Common myeloid progenitor, CD34-positive (primary cell): Measurements from ENCODE around the gene ELAVL3.

ENCODE experiments used
- CTCF ChIA-PET: fragments of 350-600 bp; sonication (Branson Sonifier 250); formaldehyde crosslinking; loops from one replicate; lab custom pipeline; 2021; ENCODE audit warnings: antibody characterized with exemption; lab: Charles Lee
- POLR2A ChIA-PET: fragments of 350-600 bp; sonication (Branson Sonifier 250); formaldehyde crosslinking; loops from one replicate; lab custom pipeline; 2021; ENCODE audit warnings: antibody characterized with exemption; lab: Charles Lee
- DNase-seq, 3 donors: peaks; one replicate each; pipeline versions ENCODE4 v3.0.0 to v3.0.0-alpha.2; 2013
- H3K27ac ChIP-seq, 2 experiments: 1 replicate in 1 of 2; 2 replicates in 1 of 2; pipeline ENCODE4 v1.7.0; 2013; ENCODE audit warnings: inconsistent platforms in 2 of 2, low read length in 2 of 2, mild to moderate bottlenecking in 2 of 2, low read depth in 1 of 2, moderate library complexity in 1 of 2; ENCODE audit not compliant: severe bottlenecking in 2 of 2, insufficient read depth in 1 of 2, poor library complexity in 1 of 2
- H3K27me3 ChIP-seq, 5 experiments: replicated peaks in 2 of 5; 1 replicate in 3 of 5; 2 replicates in 2 of 5; pipeline versions ENCODE4 v1.6.1 to v1.7.0; 2013; ENCODE audit warnings: low read length in 4 of 5, mild to moderate bottlenecking in 2 of 5, moderate library complexity in 2 of 5, inconsistent platforms in 1 of 5; ENCODE audit not compliant: insufficient read depth in 5 of 5, control insufficient read depth in 4 of 5
- H3K36me3 ChIP-seq, 4 experiments: 1 replicate in 2 of 4; 2 replicates in 2 of 4; pipeline versions ENCODE4 v1.6.1 to v1.7.0; 2013; ENCODE audit warnings: low read length in 3 of 4, control low read depth in 1 of 4, mild to moderate bottlenecking in 1 of 4; ENCODE audit not compliant: control insufficient read depth in 4 of 4, insufficient read depth in 4 of 4
- H3K4me1 ChIP-seq, 4 experiments: 1 replicate in 3 of 4; 2 replicates in 1 of 4; pipeline versions ENCODE4 v1.6.1 to v1.7.1; 2013; ENCODE audit warnings: low read length in 3 of 4, mild to moderate bottlenecking in 3 of 4, control low read depth in 1 of 4, inconsistent platforms in 1 of 4, moderate library complexity in 1 of 4; ENCODE audit not compliant: control insufficient read depth in 4 of 4, insufficient read depth in 4 of 4; ENCODE audit errors: control extremely low read depth in 1 of 4
- H3K4me3 ChIP-seq, 7 experiments: 1 replicate in 4 of 7; 2 replicates in 3 of 7; pipeline versions ENCODE4 v1.5.1 to v1.7.0; 2013; ENCODE audit warnings: mild to moderate bottlenecking in 7 of 7, low read length in 6 of 7, moderate library complexity in 6 of 7, inconsistent platforms in 2 of 7, low read depth in 2 of 7, control low read depth in 1 of 7; ENCODE audit not compliant: insufficient read depth in 4 of 7, control insufficient read depth in 1 of 7; ENCODE audit errors: extremely low read depth in 1 of 7
- H3K9me3 ChIP-seq, 5 experiments: 1 replicate in 4 of 5; 2 replicates in 1 of 5; pipeline versions ENCODE4 v1.6.1 to v1.7.1; 2013; ENCODE audit warnings: low read length in 4 of 5, mild to moderate bottlenecking in 2 of 5, inconsistent platforms in 1 of 5, low read depth in 1 of 5, moderate library complexity in 1 of 5; ENCODE audit not compliant: control insufficient read depth in 4 of 5, insufficient read depth in 2 of 5; ENCODE audit errors: control extremely low read depth in 1 of 5
- whole genome bisulfite sequencing: methylation state at CpG from one replicate; pipeline ENCODE4 v1.1.5; 2013; ENCODE audit not compliant: insufficient coverage; 5-methylcytosine and 5-hydroxymethylcytosine counted together

The ELAVL3 gene

DNA sequence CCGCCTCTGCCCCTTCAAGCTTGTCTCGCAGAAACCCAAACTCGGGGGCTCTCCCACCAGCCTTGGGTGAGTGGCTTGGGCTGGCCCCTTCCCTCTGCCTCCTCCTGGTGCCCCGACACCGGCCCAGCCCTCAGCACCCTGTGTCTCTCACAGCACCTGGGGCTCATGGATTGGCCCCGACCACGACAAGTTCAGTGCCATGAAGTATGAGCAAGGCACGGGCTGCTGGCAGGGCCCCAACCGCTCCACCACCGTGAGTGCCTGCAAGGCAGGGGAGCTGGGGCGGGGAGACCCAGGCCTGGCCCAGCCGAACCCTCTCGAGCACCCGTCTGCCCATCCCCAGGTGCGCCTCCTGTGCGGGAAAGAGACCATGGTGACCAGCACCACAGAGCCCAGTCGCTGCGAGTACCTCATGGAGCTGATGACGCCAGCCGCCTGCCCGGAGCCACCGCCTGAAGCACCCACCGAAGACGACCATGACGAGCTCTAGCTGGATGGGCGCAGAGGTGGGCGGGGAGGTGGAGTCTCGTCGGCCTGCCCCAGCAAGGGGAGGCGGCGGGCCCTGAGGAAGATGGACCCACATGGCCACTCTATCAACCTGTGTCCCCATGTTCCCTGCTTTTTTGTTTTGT lies 31.8 kb downstream of the ELAVL3 start:
- WGBS = 98% methylated on average over 29 of the region's 31 CpGs
- H3K4me1 ChIP-seq = peaks cover 0 to 3% (median 2%) of the 10 kb centered on the region in 4 experiments
- CTCF ChIA-PET = interaction anchor here (1.1 to 2.5 kb wide), 5 partner anchors 8 to 73 kb away, joined by 3 to 12 read pairs (median 3); partner anchors contain the start of gene EPOR

DNA sequence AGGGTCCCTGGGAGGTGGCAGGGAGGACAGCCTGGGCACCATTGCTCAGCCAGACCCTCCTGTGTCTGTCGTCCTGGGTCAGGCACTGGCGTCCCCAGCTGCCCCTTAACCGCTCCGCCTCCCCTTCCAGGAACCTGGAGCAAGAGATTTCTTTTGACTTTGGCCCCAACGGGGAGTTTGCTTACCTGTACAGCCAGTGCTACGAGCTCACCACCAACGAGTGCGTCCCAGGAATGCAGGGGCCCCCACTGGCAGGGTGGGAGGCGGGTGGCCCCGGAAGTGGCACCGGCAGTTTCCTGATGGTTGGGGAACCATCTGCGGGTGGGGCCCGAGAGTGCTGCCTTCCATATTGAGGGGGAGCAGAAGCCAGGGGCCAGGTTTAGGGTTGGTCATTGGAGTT lies 32.4 kb downstream of the ELAVL3 start:
- CTCF ChIA-PET = interaction anchor here (1.1 to 2.5 kb wide), 4 partner anchors 21 to 68 kb away, joined by 3 to 12 read pairs (median 5); partner anchors contain the start of gene EPOR
- peaks cover 0 to 1% (median under 1%) of the 10 kb centered on the region in 4 experiments for H3K4me1 ChIP-seq

More for the DNA sequence above, 31.8 kb downstream of the ELAVL3 start:
- H3K4me3 ChIP-seq = no peak overlapping the region
- no peaks in the 10 kb centered on the region for H3K9me3 ChIP-seq
- H3K36me3 ChIP-seq = peaks cover 4 to 57% (median 37%) of the 10 kb centered on the region in 4 experiments
- no peaks in the 10 kb centered on the region for H3K27me3 ChIP-seq
- POLR2A ChIA-PET = no interaction called here
- H3K27ac ChIP-seq = no peak overlapping the region
- no peak for DNase-seq

DNA sequence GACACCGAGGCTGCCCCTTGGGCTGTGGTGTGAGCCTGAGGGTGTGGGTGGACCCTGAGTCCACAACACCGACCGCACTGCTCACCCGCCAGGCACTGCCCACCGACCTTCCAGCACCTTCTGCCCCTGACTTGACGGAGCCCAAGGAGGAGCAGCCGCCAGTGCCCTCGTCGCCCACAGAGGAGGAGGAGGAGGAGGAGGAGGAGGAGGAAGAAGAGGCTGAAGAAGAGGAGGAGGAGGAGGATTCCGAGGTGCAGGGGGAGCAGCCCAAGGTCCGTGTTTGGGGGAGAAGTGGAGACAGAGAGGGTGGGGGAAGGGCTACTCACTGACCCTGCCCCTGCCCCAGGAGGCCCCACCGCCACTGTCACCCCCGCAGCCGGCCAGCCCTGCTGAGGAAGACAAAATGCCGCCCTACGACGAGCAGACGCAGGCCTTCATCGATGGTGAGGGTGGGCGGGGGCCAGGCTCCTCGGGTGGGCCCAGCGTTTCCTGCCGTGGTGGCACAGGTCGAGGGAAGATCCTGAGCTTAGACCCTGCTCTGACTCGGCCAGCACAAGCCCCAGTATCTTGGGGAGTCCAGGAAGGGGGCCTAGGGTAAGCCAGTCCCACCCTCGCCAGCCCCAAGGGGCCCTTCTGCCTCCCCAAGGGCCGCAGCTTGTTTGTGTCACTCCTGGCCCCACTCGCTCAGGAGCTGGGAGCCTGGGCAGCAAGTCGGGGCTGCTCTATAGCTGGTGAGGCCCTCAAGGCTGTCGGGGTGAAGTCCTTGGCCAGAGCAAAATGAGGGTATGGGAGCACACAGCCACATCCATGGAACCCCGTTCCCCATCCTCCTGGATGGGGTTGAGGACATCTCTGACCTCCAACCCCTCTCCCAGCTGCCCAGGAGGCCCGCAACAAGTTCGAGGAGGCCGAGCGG lies 33.2 kb downstream of the ELAVL3 start:
- H3K36me3 ChIP-seq = peaks cover 4 to 68% (median 42%) of the 10 kb centered on the region in 4 experiments
- WGBS = 95% methylated on average over 21 of the region's 35 CpGs
- POLR2A ChIA-PET = no interaction called here

More for the DNA sequence above, 32.4 kb downstream of the ELAVL3 start:
- Histone ChIP-seq H3K27ac (no peak overlapping the region), H3K9me3 (no peaks in the 10 kb centered on the region), H3K4me3 (no peak overlapping the region), H3K27me3 (no peaks in the 10 kb centered on the region), H3K36me3 (peaks cover 4 to 63% (median 39%) of the 10 kb centered on the region in 4 experiments)
- no peak for DNase-seq
- POLR2A ChIA-PET = no interaction called here
- 89% methylated on average over 11 of the region's 13 CpGs for WGBS

DNA sequence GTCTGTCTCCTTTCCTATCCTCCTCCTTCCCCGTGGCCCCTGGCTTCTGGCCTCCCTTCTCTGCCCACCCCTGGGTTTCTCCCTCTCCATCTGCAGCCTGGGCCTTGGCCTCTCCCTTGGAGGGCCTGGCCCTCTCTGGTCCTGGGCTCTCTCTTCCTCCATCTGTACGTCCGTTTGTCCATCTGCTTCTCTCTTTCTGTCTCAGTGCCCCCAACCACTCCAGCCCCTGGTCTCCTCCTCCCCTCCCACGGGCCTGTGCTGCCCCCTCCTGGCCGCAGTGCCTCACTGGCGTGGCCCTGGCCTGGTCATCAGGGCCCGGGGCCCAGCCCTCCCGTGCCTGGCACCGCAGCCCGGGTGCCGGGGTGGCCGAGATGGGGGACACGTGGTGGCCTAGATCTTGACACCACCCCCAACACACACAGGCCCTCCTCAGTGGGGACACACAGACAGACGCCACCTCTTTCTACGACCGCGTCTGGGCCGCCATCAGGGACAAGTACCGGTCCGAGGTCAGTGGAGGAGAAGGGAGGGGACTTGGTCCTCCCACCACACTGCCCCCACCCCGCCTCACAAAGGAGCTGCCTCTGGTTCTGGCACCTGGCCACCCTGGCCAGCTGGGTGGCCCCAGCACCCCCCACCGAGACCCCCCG lies 34.1 kb downstream of the ELAVL3 start:
- no peaks in the 10 kb centered on the region for H3K4me1 ChIP-seq
- no peaks in the 10 kb centered on the region for H3K27me3 ChIP-seq
- ChIA-PET CTCF (interaction anchor here (0.9 to 1.5 kb wide), 9 partner anchors 10 to 190 kb away, joined by 3 to 5 read pairs (median 4); partner anchors contain the start of gene SWSAP1), POLR2A (no interaction called here)
- H3K4me3 ChIP-seq = no peak overlapping the region
- H3K36me3 ChIP-seq = peaks cover 4 to 75% (median 50%) of the 10 kb centered on the region in 4 experiments
- H3K27ac ChIP-seq = no peak overlapping the region
- WGBS = 100% methylated on average over 3 of the region's 23 CpGs
- peak in 2 of 3 donors; percentile 35 to 45 for DNase-seq
- H3K9me3 ChIP-seq = no peaks in the 10 kb centered on the region

More for the DNA sequence above, 33.2 kb downstream of the ELAVL3 start:
- Histone ChIP-seq H3K27me3 (no peaks in the 10 kb centered on the region), H3K4me3 (no peak overlapping the region), H3K27ac (no peak overlapping the region), H3K4me1 (no peaks in the 10 kb centered on the region), H3K9me3 (no peaks in the 10 kb centered on the region)
- DNase-seq = no peak
- CTCF ChIA-PET = interaction anchor here (0.9 to 2.5 kb wide), 8 partner anchors 10 to 191 kb away, joined by 3 to 12 read pairs (median 4); partner anchors contain the start of gene EPOR

DNA sequence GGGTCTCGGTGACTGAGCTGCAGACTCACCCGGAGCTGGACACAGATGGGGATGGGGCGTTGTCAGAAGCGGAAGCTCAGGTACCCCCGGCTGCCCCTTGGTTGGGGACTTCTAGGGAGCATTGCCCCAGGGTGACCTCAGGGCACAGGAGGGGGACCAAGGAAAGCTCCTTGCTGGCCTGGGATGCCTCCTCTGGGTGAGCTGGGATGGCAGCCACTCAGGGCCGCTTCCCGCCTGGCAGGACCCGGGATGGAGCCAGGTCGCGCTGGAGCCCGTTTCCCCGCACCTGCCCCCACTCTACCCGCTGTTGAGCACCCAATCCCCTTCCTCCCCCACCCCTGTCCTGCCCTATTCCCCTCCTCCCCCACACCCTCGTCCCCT lies 34.6 kb downstream of the ELAVL3 start:
- POLR2A ChIA-PET = no interaction called here
- WGBS = 92% methylated on average over 13 of the region's 14 CpGs

DNA sequence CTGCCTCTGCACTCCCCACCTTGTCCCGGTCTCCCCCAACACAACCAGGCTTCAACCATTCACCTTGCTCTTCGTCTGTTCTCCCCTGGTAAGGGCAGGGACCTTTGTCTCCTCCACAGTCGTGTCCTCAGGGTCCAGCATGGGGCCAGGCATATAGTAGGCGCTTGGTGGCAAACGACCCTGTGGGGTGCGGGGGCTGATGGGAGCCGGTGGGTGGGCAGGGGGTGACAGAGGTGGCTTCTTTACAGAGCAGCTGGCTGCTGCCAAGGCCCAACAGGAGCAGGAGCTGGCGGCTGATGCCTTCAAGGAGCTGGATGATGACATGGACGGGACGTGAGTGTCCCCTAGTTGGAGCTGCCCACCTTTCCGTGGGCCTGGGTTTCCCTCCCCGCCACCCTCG lies 35.7 kb downstream of the ELAVL3 start:
- Histone ChIP-seq H3K27me3 (no peaks in the 10 kb centered on the region), H3K36me3 (peaks cover 4 to 85% (median 60%) of the 10 kb centered on the region in 4 experiments), H3K4me1 (no peaks in the 10 kb centered on the region), H3K4me3 (no peak overlapping the region), H3K27ac (no peak overlapping the region), H3K9me3 (no peaks in the 10 kb centered on the region)
- CTCF ChIA-PET = interaction anchor here (0.8 to 2.8 kb wide), 8 partner anchors 17 to 155 kb away, joined by 3 to 10 read pairs (median 4); partner anchors contain the start of genes SWSAP1 and TSPAN16
- WGBS = 96% methylated on average over 13 of the region's 13 CpGs
- DNase-seq = no peak
- POLR2A ChIA-PET = no interaction called here

More for the DNA sequence above, 34.6 kb downstream of the ELAVL3 start:
- Histone ChIP-seq H3K4me1 (no peaks in the 10 kb centered on the region), H3K36me3 (peaks cover 4 to 80% (median 55%) of the 10 kb centered on the region in 4 experiments), H3K4me3 (no peak overlapping the region), H3K9me3 (no peaks in the 10 kb centered on the region), H3K27ac (no peak overlapping the region), H3K27me3 (no peaks in the 10 kb centered on the region)
- CTCF ChIA-PET = interaction anchor here (1.0 to 2.8 kb wide), 10 partner anchors 9 to 160 kb away, joined by 3 to 10 read pairs (median 4); partner anchors contain the start of genes SWSAP1 and TSPAN16
- no peak for DNase-seq
